Cardiac muscle cell (in vitro differentiated cells and primary cell): ENCODE results near the gene CLIC1. TPM values are rescaled to one million over a fixed set of nuclear protein-coding genes. Genes with fewer than 3 reads are reported as not detected.
A peak's percentile ranks its signal among the peaks of the same experiment; 100 is the strongest.

Source experiments
- DNase-seq, 2 donors: peaks; one replicate each; pipeline versions ENCODE4 v3.0.0 to v3.0.0-alpha.2; 2010 to 2017; ENCODE audit warnings: low read depth in 1 of 2, low spot score in 1 of 2
- H3K27ac ChIP-seq: fragments of 200-600 bp; sonication (generic); 2 replicates; pipeline ENCODE4 v1.5.1; 2016
- H3K27me3 ChIP-seq: fragments of 200-600 bp; sonication (generic); 2 replicates; pipeline ENCODE4 v1.6.0; 2016; ENCODE audit warnings: control low read depth
- H3K36me3 ChIP-seq: fragments of 200-600 bp; sonication (generic); 2 replicates; pipeline ENCODE4 v1.5.1; 2016; ENCODE audit warnings: control low read depth
- H3K4me1 ChIP-seq: fragments of 200-600 bp; sonication (generic); 2 replicates; pipeline ENCODE4 v1.8.1; 2017; ENCODE audit warnings: low read depth, mild to moderate bottlenecking, mixed run types
- H3K4me3 ChIP-seq: fragments of 200-600 bp; sonication (generic); 2 replicates; pipeline ENCODE4 v1.5.1; 2016; ENCODE audit warnings: mild to moderate bottlenecking
- H3K9me3 ChIP-seq: fragments of 200-600 bp; sonication (generic); 2 replicates; pipeline ENCODE4 v1.5.1; 2017; ENCODE audit warnings: low read depth, mild to moderate bottlenecking, control low read depth
- polyA plus RNA-seq: library from polyadenylated mRNA; unstranded; fragments of >200 nt; fragmentation: Nextera tagmentation; extraction: Ambion mirVana; gene quantifications from 2 replicates; pipeline ENCODE4 v1.2.1, GENCODE V29; 2016
- total RNA-seq: library from RNA; depleted of rRNA; stranded (reverse); fragments of >200 nt; gene quantifications from 2 replicates; pipeline ENCODE4 v1.2.3, GENCODE V29; 2016
- TF ChIP-seq, protein P1 (sequence below): IDR thresholded peaks from 2 replicates; pipeline ENCODE4 v1.5.1; 2012; ENCODE audit warnings: low read depth, mild to moderate bottlenecking, low read length

Gene CLIC1
- total and polyA plus RNA-seq, 2 experiments from 2014 or later: 226 to 318 TPM

GRCh38 chr6:31762356-31762755 lies 26.0 kb upstream of the CLIC1 start, which contains the start of gene SAPCD1:
SAPCD1 (plus strand) TSS chr6:31762656; CDS start chr6:31763055, 399 bp downstream.
- no peak within 1 kb of the TSS for H3K27ac ChIP-seq
- no peak for DNase-seq

DNA sequence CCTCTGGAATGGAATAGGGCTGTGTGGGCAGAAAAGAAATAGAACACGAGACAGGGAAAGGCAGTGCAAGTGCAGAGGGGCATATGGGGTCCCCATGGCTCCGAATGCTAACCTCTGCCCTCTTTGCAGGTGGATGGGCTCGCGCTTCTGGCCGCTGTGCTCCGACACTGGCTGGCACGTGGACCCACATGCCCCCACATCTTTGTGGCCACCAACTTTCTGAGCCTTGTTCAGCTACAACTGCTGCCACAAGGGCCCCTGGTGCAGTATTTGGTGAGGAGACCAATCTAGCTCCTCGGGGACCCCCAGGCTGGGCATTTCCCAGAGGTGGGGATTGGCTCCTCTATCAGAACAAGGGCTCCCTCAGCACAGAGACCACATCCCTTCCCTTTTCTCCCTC lies 25.0 kb upstream of the CLIC1 start:
- H3K27ac ChIP-seq: no peak overlapping the region
- no peaks in the 10 kb centered on the region for H3K27me3 ChIP-seq
- H3K9me3 ChIP-seq: no peaks in the 10 kb centered on the region
- H3K36me3 ChIP-seq: no peaks in the 10 kb centered on the region
- TF ChIP-seq, protein P1, sequence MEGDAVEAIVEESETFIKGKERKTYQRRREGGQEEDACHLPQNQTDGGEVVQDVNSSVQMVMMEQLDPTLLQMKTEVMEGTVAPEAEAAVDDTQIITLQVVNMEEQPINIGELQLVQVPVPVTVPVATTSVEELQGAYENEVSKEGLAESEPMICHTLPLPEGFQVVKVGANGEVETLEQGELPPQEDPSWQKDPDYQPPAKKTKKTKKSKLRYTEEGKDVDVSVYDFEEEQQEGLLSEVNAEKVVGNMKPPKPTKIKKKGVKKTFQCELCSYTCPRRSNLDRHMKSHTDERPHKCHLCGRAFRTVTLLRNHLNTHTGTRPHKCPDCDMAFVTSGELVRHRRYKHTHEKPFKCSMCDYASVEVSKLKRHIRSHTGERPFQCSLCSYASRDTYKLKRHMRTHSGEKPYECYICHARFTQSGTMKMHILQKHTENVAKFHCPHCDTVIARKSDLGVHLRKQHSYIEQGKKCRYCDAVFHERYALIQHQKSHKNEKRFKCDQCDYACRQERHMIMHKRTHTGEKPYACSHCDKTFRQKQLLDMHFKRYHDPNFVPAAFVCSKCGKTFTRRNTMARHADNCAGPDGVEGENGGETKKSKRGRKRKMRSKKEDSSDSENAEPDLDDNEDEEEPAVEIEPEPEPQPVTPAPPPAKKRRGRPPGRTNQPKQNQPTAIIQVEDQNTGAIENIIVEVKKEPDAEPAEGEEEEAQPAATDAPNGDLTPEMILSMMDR: no peak
- H3K4me3 ChIP-seq: no peak overlapping the region
- H3K4me1 ChIP-seq: peaks cover 5% of the 10 kb centered on the region
- DNase-seq: no peak

More at GRCh38 chr6:31762356-31762755, 26.0 kb upstream of the CLIC1 start, which contains the start of gene SAPCD1:
- no peak within 1 kb of the TSS for H3K4me3 ChIP-seq
- no peaks in the 10 kb centered on the region for H3K27me3 ChIP-seq
- TF ChIP-seq, protein P1: no peak
- H3K9me3 ChIP-seq: no peaks in the 10 kb centered on the region
- peaks cover 5% of the 10 kb centered on the region for H3K4me1 ChIP-seq
- no peaks in the 10 kb centered on the region for H3K36me3 ChIP-seq

- TF ChIP-seq, protein P1: no peak
- Histone ChIP-seq H3K9me3 (no peaks in the 10 kb centered on the region), H3K36me3 (no peaks in the 10 kb centered on the region), H3K4me1 (peaks cover 5% of the 10 kb centered on the region), H3K4me3 (no peak overlapping the region), H3K27me3 (no peaks in the 10 kb centered on the region), H3K27ac (no peak overlapping the region)
- no peak for DNase-seq
Measured at GRCh38 chr6:31760790-31761189, 24.5 kb upstream of the CLIC1 start.

DNA sequence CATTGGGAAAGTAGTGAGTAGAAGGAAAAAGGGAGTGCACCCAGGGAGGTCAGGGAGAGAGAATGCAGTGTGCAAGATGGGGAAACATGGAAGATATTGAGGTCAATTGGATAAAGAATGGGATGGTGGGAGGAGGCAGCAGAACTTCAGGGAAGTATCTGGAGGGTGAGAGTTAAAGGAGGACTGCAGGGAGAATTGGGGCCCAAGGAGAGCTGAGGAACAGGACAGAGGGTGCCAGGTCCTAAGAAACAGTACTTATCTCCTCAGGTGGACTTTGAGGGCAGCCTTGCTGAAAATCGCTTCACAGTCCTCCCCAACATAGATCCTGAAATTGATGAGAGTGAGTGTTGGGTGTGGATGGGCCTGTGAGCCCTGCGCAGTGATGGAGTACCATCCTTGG lies 22.0 kb upstream of the CLIC1 start:
- Histone ChIP-seq H3K4me3 (no peak overlapping the region), H3K9me3 (no peaks in the 10 kb centered on the region), H3K4me1 (peaks cover under 1% of the 10 kb centered on the region), H3K27me3 (no peaks in the 10 kb centered on the region), H3K27ac (no peak overlapping the region), H3K36me3 (no peaks in the 10 kb centered on the region)
- no peak for DNase-seq
- TF ChIP-seq, protein P1: no peak

- peak in 1 of 2 donors; percentile 46 for DNase-seq
- no peak overlapping the region for H3K27ac ChIP-seq
- no peaks in the 10 kb centered on the region for H3K9me3 ChIP-seq
- H3K27me3 ChIP-seq: no peaks in the 10 kb centered on the region
- H3K4me3 ChIP-seq: no peak overlapping the region
- H3K36me3 ChIP-seq: no peaks in the 10 kb centered on the region
- no peaks in the 10 kb centered on the region for H3K4me1 ChIP-seq
- TF ChIP-seq, protein P1: no peak
Measured at GRCh38 chr6:31752739-31753319, 16.5 kb upstream of the CLIC1 start.
